Rectal smooth muscle tissue (tissue), 1 donor: ENCODE measurements around the gene ANKRD44.
A peak's percentile ranks its signal among the peaks of the same experiment; 100 is the strongest.
"Not testable (repeated sequence)": the region's sequence is repeated elsewhere in the genome, so short reads cannot be mapped to it uniquely, and the experiment has no call there.

Experiments used
- H3K27ac ChIP-seq: one replicate; pipeline ENCODE4 v1.7.0; 2013; ENCODE audit warnings: low read depth, low read length, inconsistent platforms
- H3K27me3 ChIP-seq: one replicate; pipeline ENCODE4 v1.7.0; 2013; ENCODE audit warnings: low read length; ENCODE audit not compliant: control insufficient read depth, insufficient read depth
- H3K36me3 ChIP-seq: one replicate; pipeline ENCODE4 v1.7.0; 2013; ENCODE audit warnings: low read length; ENCODE audit not compliant: control insufficient read depth, insufficient read depth
- H3K4me1 ChIP-seq: one replicate; pipeline ENCODE4 v1.7.0; 2013; ENCODE audit warnings: low read length; ENCODE audit not compliant: control insufficient read depth, insufficient read depth
- H3K4me3 ChIP-seq: one replicate; pipeline ENCODE4 v1.7.0; 2013; ENCODE audit warnings: low read length
- H3K9ac ChIP-seq: one replicate; pipeline ENCODE4 v1.7.0; 2013; ENCODE audit warnings: low read length

Gene ANKRD44

GRCh38 chr2:197010200-197011020 is 300.2 kb downstream of the ANKRD44 start:
- Histone ChIP-seq H3K27ac (no peak overlapping the region), H3K4me3 (no peak overlapping the region), H3K36me3 (no peaks in the 10 kb centered on the region), H3K4me1 (no peaks in the 10 kb centered on the region), H3K9ac (no peak overlapping the region), H3K27me3 (no peaks in the 10 kb centered on the region)

- not testable (repeated sequence) for H3K36me3 ChIP-seq, H3K4me3 ChIP-seq, H3K9ac ChIP-seq, H3K27me3 ChIP-seq, H3K4me1 ChIP-seq, H3K27ac ChIP-seq
Measured at GRCh38 chr2:197008741-197009341, 301.7 kb downstream of the ANKRD44 start.

DNA sequence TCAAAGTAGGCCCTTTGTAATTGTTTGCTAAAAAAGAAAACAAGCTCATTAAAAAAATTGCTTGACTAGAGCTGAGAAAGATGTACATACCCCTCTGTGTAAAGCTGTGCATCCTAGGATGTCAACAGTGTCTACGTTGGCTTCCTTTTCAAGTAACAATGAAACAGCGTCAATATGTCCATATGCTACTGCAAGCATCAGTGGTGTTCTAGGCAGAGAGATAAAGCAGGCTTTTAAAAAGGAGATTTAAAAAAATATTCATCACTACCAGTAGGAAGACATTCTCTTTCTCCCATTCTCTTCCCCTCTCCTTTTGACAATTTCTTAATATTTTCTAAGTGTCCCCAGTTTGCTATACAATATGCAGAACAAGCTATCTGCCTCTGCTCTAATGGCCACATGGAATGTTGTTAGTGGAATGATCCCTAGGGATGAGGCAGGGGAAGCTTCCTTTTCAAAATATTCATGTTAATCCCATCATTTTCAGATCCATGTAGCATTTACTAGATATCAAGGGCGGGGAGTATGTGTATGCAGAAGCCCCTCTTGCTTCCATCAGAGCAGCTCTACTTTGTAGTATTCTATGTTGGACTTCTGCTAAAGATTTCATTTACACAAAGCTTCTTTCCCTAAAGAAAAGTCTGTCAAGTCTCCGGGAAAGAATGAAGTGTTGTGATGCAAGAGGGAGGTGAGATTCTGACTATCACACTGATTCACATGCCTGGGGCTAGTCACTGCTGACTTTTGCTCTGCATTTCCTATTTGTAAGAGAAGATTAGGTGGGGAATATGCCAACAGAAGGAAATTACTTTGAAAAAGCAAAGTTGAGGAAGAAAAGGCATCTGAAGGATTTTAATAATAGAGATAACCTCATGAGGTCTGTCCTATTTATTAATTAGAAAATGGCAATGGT is 302.6 kb downstream of the ANKRD44 start:
- H3K4me1 ChIP-seq, result no peaks in the 10 kb centered on the region
- no peaks in the 10 kb centered on the region for H3K27me3 ChIP-seq
- no peak overlapping the region for H3K27ac ChIP-seq
- H3K36me3 ChIP-seq, result no peaks in the 10 kb centered on the region
- no peak overlapping the region for H3K9ac ChIP-seq
- H3K4me3 ChIP-seq, result no peak overlapping the region

GRCh38 chr2:197001921-197002320 is 308.7 kb downstream of the ANKRD44 start:
- H3K27me3 ChIP-seq, result no peaks in the 10 kb centered on the region
- no peak overlapping the region for H3K4me3 ChIP-seq
- H3K9ac ChIP-seq, result no peak overlapping the region
- no peak overlapping the region for H3K27ac ChIP-seq
- H3K36me3 ChIP-seq, result no peaks in the 10 kb centered on the region
- no peaks in the 10 kb centered on the region for H3K4me1 ChIP-seq

DNA sequence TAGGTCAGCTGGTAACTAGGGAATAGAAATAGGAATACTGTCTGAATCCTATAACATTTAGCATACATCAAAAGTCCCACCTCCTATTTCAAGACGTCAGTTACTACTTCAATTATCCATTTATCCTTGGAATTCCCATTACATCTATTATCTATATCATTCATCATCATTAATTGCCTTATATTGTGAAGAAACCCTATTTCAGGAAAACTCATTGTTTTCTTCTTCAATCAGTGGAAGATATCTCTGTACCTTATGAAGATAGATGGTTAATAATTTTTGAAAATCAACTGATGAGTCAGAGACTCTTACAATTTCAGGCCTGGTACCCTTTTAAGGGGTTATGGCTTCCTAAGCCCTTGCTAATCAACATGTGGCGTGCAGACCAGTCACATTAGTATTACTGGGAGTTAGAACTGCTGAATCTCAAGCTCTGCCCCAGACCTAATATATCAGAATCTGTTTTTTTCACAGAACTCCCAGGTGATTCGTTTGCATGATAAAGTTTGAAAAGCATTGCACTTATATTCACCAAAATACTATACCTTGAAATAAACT is 314.7 kb downstream of the ANKRD44 start:
- Histone ChIP-seq H3K4me3 (no peak overlapping the region), H3K27ac (no peak overlapping the region), H3K9ac (no peak overlapping the region), H3K4me1 (no peaks in the 10 kb centered on the region), H3K27me3 (no peaks in the 10 kb centered on the region), H3K36me3 (no peaks in the 10 kb centered on the region)

DNA sequence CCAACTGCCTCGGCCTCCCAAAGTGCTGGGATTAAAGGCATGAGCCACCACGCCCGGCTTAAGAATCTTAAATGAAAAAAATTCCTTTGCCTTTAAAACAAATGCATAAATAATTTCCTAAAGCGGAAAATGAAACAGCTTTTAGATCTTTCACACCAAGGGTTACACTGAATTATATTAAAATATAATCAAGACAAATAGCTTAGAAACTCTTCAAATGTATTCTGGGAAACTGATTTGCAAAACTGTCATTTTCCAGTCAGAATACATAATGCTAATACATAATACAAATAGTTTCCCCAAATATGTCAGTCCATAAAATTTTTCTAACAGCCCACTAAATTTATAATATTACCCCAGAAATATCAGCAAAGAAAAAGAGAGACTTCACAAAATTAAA is 315.8 kb downstream of the ANKRD44 start:
- Histone ChIP-seq H3K27me3 (no peaks in the 10 kb centered on the region), H3K4me1 (no peaks in the 10 kb centered on the region), H3K4me3 (no peak overlapping the region), H3K36me3 (no peaks in the 10 kb centered on the region), H3K27ac (no peak overlapping the region), H3K9ac (no peak overlapping the region)

DNA sequence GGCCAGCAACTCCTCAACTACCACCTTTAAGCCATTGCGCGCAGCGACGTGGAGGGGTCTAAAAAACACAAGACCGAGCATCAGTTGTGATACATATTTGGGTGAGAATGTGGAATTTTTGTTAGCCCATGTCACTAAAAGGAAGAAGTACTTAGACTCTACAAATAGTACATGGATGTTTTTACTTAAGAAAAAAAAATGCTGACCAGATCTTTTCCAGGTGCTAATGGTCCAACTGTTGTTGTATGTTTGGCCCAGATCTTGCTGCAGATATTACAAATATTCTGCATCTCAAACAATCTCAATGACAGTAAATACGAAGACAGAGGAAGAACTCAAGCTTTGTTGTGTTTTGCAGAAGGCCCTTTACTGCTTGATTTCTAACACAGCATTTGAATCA is 317.0 kb downstream of the ANKRD44 start:
- no peaks in the 10 kb centered on the region for H3K4me1 ChIP-seq

DNA sequence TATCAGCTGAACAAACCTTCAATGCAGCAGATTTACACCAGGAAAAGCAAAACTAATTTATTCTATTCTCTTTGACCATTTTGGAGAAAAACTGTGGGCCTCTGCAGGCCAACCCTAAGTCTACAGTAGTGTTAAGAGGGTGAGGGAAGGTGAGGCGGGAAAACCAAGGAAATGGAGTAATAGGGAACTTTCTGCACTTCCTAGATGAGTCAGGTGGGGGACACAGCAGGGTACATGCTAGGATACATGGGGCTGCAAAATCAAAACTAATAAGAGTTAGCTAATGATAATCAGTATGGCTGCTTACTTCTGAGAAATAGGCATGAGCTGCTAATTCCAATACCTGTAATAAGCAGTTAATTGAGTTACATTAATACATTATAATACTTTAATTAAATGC is 318.1 kb downstream of the ANKRD44 start:
- no peak overlapping the region for H3K9ac ChIP-seq
- H3K36me3 ChIP-seq, result no peaks in the 10 kb centered on the region
- peaks cover 5% of the 10 kb centered on the region for H3K4me1 ChIP-seq
- no peak overlapping the region for H3K4me3 ChIP-seq
- H3K27ac ChIP-seq, result no peak overlapping the region
- no peaks in the 10 kb centered on the region for H3K27me3 ChIP-seq

More for the DNA sequence above, 317.0 kb downstream of the ANKRD44 start:
- no peak overlapping the region for H3K27ac ChIP-seq
- H3K4me3 ChIP-seq, result no peak overlapping the region
- no peak overlapping the region for H3K9ac ChIP-seq
- H3K27me3 ChIP-seq, result no peaks in the 10 kb centered on the region
- H3K36me3 ChIP-seq, result no peaks in the 10 kb centered on the region

DNA sequence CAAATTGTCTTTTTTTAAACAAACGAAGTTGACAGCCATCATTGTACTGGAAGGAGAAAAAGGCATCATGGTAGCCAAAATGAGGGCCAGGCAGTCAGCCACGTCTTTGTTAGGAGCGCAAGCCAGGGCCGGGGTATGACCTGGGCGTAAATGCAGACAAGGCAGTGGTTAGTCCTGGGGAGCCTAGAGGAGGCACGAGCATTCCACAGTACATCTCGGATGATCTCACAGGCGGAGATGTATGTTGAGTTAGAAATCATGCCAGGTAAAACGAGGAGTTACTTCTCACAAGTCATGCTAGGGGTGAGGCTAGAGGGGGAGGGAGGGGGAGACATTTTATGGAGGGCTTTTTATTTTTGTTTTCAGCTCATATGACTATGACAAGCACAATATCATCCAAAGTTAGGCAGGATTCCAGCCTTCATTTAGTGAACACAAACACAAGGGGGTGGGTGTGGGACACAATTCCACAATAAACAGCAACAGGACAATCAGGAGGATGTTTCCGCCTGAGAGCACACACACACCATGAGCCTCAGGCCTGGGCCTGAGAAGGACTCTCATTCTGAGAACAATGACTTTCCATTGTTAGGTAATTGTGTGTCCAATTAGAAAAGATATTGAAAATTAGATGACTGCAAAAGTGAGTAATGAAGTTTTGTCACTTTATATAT is 319.7 kb downstream of the ANKRD44 start:
- no peaks in the 10 kb centered on the region for H3K27me3 ChIP-seq
- H3K4me3 ChIP-seq, result no peak overlapping the region
- peaks cover 6% of the 10 kb centered on the region for H3K4me1 ChIP-seq
- no peak overlapping the region for H3K9ac ChIP-seq
- H3K36me3 ChIP-seq, result no peaks in the 10 kb centered on the region
- no peak overlapping the region for H3K27ac ChIP-seq

GRCh38 chr2:196990092-196990491 is 320.5 kb downstream of the ANKRD44 start:
- Histone ChIP-seq H3K27me3 (no peaks in the 10 kb centered on the region), H3K9ac (no peak overlapping the region), H3K4me3 (no peak overlapping the region), H3K4me1 (peaks cover 6% of the 10 kb centered on the region), H3K27ac (no peak overlapping the region), H3K36me3 (no peaks in the 10 kb centered on the region)

DNA sequence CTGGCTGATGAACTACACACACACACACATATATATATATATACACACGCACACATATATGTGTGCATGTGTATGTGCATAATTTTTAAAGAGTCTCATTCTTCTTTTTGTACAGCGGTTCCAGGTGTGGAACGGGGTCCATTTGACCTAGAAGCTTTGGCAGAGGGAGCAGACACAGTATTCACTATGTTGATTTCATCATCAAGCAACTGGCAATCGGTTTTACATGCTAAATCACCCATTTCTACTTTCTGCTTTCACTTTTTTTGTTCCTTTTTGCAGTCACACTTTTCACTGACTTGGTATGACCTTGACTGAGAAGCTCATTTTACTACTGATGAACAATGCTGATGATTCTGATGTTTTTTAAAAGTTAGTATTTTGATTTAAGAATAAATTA is 321.1 kb downstream of the ANKRD44 start:
- H3K4me1 ChIP-seq, result peaks cover 6% of the 10 kb centered on the region
- H3K9ac ChIP-seq, result no peak overlapping the region
- no peak overlapping the region for H3K27ac ChIP-seq
- no peaks in the 10 kb centered on the region for H3K27me3 ChIP-seq
- no peak overlapping the region for H3K4me3 ChIP-seq
- no peaks in the 10 kb centered on the region for H3K36me3 ChIP-seq

DNA sequence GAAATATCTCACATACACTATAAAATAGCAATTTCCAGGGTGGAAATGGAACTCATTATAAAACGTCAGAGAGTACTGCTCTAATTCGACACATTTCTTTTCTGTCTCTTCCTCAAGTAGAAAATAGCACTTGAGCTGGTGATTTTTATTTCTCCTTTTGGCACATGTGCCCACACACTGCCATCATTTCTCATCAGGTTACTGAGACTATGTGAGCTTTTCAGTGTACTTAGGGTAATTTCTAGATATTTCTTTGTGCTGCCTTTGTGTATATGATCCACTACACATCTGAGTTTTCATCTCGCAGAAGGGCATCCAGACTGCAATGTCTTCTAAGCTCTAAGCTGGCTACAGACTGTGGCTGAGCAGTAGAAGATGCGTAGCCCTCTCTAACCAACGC is 321.9 kb downstream of the ANKRD44 start:
- Histone ChIP-seq H3K36me3 (no peaks in the 10 kb centered on the region), H3K27me3 (no peaks in the 10 kb centered on the region), H3K9ac (no peak overlapping the region), H3K27ac (peak overlapping the region; percentile 66), H3K4me3 (no peak overlapping the region), H3K4me1 (peaks cover 6% of the 10 kb centered on the region)
